Measurements from ENCODE around the gene STYXL1. TPM values are rescaled to one million over a fixed set of nuclear protein-coding genes. Genes with fewer than 3 reads are reported as not detected.
"Not testable (repeated sequence)": the region's sequence is repeated elsewhere in the genome, so short reads cannot be mapped to it uniquely, and the experiment has no call there.

Gene STYXL1
- total RNA-seq, 1 donor from 2014 or later = 28.5 TPM

GRCh38 chr7:76022026-76022780 lies 25.6 kb downstream of the STYXL1 start:
- TF ChIP-seq, protein P1, sequence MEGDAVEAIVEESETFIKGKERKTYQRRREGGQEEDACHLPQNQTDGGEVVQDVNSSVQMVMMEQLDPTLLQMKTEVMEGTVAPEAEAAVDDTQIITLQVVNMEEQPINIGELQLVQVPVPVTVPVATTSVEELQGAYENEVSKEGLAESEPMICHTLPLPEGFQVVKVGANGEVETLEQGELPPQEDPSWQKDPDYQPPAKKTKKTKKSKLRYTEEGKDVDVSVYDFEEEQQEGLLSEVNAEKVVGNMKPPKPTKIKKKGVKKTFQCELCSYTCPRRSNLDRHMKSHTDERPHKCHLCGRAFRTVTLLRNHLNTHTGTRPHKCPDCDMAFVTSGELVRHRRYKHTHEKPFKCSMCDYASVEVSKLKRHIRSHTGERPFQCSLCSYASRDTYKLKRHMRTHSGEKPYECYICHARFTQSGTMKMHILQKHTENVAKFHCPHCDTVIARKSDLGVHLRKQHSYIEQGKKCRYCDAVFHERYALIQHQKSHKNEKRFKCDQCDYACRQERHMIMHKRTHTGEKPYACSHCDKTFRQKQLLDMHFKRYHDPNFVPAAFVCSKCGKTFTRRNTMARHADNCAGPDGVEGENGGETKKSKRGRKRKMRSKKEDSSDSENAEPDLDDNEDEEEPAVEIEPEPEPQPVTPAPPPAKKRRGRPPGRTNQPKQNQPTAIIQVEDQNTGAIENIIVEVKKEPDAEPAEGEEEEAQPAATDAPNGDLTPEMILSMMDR (IDR thresholded peaks at IDR 0.05) = no peak
- peaks cover 12% of the 10 kb centered on the region for H3K36me3 Mint-ChIP-seq (ENCODE audit: low read depth)
- no peaks in the 10 kb centered on the region for H3K27me3 Mint-ChIP-seq (ENCODE audit: low read depth)
- H3K4me3 Mint-ChIP-seq (ENCODE audit: unreplicated experiment) = no peak overlapping the region
- H3K9me3 Mint-ChIP-seq (ENCODE audit: low read depth) = no peaks in the 10 kb centered on the region
- H3K4me1 Mint-ChIP-seq (ENCODE audit: low read depth) = no peaks in the 10 kb centered on the region
- peak; percentile 20 for DNase-seq (ENCODE audit: low spot score)
- H3K27ac Mint-ChIP-seq (ENCODE audit: unreplicated experiment) = no peak overlapping the region

DNA sequence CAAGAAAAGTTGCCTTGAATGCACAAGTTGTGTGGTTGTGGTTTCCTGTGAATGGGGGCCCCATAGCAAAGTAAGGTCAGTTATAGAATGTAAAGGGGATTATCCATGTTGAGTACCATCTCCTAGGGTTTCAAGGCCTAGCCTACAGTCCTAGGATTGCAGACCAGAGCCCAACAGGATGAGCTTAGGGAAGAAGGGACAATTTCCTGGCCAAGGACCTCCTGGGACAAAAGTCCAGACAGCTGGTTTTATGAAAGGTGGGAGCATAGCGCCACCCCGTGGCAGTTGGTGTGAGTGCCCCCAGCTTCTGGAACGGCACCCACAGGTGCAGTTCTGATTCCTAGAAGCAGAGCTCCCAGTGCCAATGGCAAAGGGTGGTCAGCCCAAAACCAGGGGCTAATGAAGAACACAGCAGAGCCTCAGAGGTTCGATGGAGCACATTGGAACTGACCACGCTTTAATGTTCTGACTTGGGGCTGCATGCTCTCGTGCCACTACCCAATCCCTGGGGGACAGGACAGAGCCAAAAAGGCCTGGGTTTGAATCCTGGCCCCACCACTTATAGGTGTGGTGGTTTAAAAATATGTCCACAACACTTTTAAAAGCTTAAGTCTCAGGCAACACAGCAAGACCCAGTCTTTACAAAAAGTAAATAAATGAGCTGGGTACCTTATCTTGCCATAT lies 27.6 kb downstream of the STYXL1 start:
- TF ChIP-seq, protein P1 (IDR thresholded peaks at IDR 0.05) = peak; percentile 92
- H3K27ac Mint-ChIP-seq (ENCODE audit: unreplicated experiment) = no peak overlapping the region
- H3K4me1 Mint-ChIP-seq (ENCODE audit: low read depth) = peaks cover 5% of the 10 kb centered on the region
- H3K4me3 Mint-ChIP-seq (ENCODE audit: unreplicated experiment) = no peak overlapping the region
- DNase-seq (ENCODE audit: low spot score) = peak; percentile 21
- H3K36me3 Mint-ChIP-seq (ENCODE audit: low read depth) = peaks cover 10% of the 10 kb centered on the region
- H3K27me3 Mint-ChIP-seq (ENCODE audit: low read depth) = no peaks in the 10 kb centered on the region
- no peaks in the 10 kb centered on the region for H3K9me3 Mint-ChIP-seq (ENCODE audit: low read depth)

- H3K4me1 Mint-ChIP-seq (ENCODE audit: low read depth); H3K9me3 Mint-ChIP-seq (ENCODE audit: low read depth); H3K27me3 Mint-ChIP-seq (ENCODE audit: low read depth); H3K4me3 Mint-ChIP-seq (ENCODE audit: unreplicated experiment); H3K27ac Mint-ChIP-seq (ENCODE audit: unreplicated experiment); DNase-seq (ENCODE audit: low spot score): not testable (repeated sequence)
- H3K36me3 Mint-ChIP-seq (ENCODE audit: low read depth) = peaks cover 10% of the 10 kb centered on the region
Measured at GRCh38 chr7:76018520-76018919, 29.3 kb downstream of the STYXL1 start.

DNA sequence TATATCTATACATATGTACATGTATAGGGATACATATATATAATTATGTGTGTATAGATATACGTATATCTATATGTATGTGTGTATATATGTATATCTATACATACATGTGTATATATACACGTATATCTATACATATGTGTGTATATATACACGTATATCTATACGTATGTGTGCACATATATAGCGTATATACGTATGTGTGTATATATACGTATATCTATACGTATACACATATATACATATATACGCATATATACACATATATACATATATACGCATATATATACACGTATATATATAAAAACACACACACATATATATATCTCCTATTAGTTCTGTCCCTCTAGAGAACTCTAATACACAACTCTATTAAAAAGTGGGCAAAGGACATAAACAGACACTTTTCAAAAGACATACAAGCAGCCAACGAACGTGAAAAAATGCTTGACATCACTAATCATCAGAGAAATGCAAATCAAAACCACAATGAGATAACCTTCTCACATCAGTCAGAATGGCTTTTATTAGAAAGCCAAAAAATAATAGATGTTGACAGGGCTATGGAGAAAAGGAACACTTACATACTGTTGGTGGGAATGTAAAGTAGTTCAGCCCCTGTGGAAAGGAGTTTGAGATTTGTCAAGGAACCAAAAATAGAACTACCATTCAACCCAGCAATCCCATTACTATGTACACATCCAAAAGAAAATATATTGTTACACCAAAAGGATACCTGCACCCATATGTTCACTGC lies 31.4 kb downstream of the STYXL1 start:
- no peaks in the 10 kb centered on the region for H3K27me3 Mint-ChIP-seq (ENCODE audit: low read depth)
- no peak for DNase-seq (ENCODE audit: low spot score)
- TF ChIP-seq, protein P1 (IDR thresholded peaks at IDR 0.05) = no peak
- peaks cover 16% of the 10 kb centered on the region for H3K4me1 Mint-ChIP-seq (ENCODE audit: low read depth)
- no peaks in the 10 kb centered on the region for H3K9me3 Mint-ChIP-seq (ENCODE audit: low read depth)
- H3K4me3 Mint-ChIP-seq (ENCODE audit: unreplicated experiment) = no peak overlapping the region
- H3K36me3 Mint-ChIP-seq (ENCODE audit: low read depth) = peaks cover 7% of the 10 kb centered on the region
- H3K27ac Mint-ChIP-seq (ENCODE audit: unreplicated experiment) = no peak overlapping the region

DNA sequence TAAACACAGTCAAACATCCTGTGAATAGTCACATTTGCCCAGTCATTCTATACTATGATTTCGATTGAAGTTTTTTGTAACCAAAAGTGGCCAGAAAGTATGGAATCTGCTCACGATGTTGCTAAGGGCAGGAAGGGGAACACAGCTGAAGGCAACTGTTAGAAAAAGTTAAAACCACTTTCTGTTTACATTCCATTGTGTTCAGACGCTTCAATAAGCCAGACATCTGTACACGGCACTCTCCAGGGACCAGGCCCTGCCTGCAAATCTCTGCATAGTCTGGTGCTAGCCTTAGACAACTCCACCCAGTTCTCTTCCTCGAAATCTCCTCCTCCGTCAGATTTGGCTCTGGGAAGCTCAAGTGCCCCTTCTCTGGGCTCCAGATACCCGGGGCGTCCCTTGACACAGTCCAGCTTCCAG lies 36.3 kb downstream of the STYXL1 start:
- peaks cover 7% of the 10 kb centered on the region for H3K36me3 Mint-ChIP-seq (ENCODE audit: low read depth)
- peak overlapping the region; percentile 29 for H3K4me3 Mint-ChIP-seq (ENCODE audit: unreplicated experiment)
- DNase-seq (ENCODE audit: low spot score) = no peak
- TF ChIP-seq, protein P1 (IDR thresholded peaks at IDR 0.05) = peak; percentile 34
- H3K4me1 Mint-ChIP-seq (ENCODE audit: low read depth) = peaks cover 27% of the 10 kb centered on the region
- H3K27me3 Mint-ChIP-seq (ENCODE audit: low read depth) = no peaks in the 10 kb centered on the region
- H3K27ac Mint-ChIP-seq (ENCODE audit: unreplicated experiment) = peak overlapping the region; percentile 97
- no peaks in the 10 kb centered on the region for H3K9me3 Mint-ChIP-seq (ENCODE audit: low read depth)
